Stimulated activated CD4-positive, alpha-beta T cell treated with anti-CD3 and anti-CD28 coated beads, Interleukin-12 subunit alpha, Interleukin-12 subunit beta, amount 100 ng/mL, for 48 hours (primary cell): ENCODE measurements around the gene C19orf38.

Experiments used
- DNase-seq, 3 donors: peaks; one replicate each; pipeline ENCODE4 v3.0.0-alpha.2; 2020; ENCODE audit warnings: low read depth in 2 of 3, low spot score in 1 of 3

C19orf38 gene

GRCh38 chr19:10907925-10908324 lies 59.7 kb downstream of the C19orf38 start:
- DNase-seq = no peak

- DNase-seq = no peak
These were observed 60.3 kb downstream of the C19orf38 start for GRCh38 chr19:10908380-10908960.

GRCh38 chr19:10911579-10912363 lies 63.6 kb downstream of the C19orf38 start:
- no peak for DNase-seq

DNA sequence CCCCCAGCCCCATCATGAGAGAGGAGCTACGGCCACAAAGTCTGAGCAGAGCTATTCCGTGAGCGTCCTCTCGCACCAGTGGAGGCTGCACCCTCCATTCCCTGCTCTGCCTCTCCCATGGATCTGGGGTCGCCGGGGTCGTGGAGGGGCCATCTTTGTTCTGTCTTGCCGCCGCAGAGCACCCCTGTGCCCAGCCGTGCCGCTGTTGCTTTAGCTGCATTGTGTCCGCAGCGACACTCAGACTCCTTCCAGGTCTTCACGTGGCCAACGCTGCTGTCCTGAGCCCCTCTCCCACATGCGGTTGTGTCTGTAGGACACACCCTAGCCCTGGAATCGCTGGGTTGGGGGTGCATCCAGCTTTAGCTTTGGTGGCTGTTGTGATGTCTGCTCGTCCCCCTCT lies 64.4 kb downstream of the C19orf38 start:
- DNase-seq = no peak

GRCh38 chr19:10913716-10914340 lies 65.6 kb downstream of the C19orf38 start:
- DNase-seq = no peak

DNA sequence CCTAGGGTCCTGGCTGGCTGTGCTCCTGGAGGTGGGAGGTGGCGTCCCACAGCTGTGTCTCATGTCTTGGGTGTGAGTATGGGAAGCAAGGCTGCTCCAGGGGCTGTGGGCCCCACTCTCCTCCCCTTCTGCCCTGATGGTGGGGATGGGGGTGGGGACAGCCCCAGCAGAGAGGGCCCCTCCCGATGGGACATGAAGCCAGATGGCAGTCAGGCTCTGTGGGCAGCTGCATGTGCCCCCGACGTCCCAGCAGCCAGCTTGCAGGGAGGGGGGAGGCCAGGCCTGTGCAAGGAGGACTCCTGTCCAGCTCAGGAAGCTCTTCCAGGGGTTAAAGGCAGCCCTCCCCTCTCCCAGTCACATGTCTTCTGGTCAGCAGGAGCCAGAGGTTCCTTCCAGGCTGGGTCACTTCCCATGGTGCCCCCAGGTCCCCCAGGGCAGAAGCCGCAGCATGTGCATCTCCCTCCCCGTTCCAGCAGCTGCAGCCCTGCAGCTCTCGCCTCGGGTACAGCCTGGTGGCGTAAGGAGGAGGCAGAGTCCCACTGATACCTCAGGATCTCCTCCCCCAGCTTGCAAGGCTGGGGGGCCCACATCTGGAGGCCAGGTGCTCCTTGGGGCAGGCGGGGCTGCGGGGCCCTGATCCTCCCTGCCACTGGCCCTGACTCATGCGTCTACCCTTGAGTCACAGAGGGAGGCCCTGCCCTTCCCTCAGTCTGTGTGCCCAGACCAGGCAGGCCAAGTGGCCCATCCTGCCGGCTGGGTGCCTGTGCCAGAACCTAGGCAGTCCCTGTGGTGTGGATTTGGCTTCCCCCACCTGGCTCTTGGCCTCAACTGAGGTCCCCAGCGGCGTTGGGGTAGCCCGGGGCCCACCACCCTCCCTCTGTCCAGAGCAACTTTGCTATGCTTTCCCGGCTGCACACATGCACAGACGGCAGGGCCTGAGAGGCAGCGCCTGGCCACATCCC lies 67.2 kb downstream of the C19orf38 start:
- no peak for DNase-seq

DNA sequence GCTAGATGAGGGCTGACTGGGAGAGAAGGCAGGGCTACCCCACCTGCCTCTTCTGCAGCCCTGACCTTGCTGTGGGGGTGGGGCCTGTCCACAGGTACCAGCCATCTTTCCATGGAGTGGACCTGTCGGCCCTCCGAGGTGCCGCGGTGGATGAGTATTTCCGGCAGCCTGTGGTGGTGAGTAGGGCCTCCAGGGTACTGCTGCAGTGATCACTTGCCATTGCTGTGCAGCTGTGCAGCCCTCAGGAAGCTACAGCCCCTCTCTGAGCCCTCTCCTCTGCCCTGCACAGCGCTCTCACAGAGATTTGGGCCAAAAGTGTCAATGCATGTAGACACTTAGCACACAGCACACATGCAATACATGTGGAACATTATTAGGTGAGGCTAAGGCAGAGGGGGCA lies 68.4 kb downstream of the C19orf38 start:
- no peak for DNase-seq

DNA sequence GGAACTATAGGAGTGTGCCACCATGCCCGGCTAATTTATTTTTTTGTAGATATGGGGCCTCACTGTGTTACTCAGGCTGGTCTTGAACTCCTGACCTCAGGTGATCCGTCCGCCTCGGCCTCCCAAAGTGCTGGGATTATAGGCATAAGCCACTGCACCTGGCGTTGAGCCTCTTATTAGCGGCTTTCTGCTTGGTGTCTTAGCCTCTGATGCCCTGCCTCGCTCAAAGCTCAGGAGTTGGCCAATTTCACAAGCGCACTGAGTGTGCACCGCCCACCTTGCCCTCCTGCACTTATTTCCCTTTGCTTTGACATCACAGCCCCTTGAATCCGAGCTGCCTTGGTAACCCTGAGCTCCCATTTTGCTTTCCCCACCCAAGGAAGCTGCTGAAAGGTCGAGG lies 70.1 kb downstream of the C19orf38 start:
- DNase-seq = no peak
